DMS114 treated with DMSO at 0.1 percent for 48 hours (cell line): ENCODE measurements around the gene SLC15A2.

Source experiments
- DNase-seq: peaks from one replicate; lab custom pipeline; 2025; ENCODE audit not compliant: unreplicated experiment; lab: John Stamatoyannopoulos, UW

Gene SLC15A2

DNA sequence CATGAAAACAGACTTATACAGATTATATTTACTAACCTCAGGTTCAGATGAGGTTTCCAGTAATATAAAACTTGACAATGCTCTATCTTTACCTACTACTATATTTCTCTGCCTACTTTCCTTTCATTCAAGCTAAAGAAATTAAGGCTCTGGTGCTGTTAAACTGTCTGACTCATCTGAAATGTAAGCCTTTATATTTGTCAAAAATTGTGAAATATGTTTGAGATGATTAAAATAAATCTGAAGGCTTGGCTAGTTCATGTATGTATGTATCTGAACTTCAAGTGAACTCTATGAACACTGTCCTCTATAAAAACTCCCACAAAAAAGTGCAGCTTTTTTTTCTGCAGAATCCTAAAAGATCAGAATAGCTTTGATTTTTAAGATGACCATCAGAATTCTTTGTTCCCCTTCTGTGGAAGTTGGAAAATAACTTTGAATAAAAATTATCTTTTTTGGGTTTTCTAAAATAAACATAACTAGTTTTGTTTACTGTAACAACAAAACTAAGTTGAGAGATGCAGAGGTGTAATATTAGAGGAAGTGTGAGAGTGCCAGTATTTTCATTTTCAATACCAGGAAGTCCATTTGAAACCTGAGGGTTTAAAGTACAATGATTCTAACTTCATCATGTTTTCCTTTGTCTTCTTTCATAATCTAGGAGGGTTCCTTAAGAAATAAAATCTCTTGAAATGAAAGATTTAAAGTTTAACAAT, 85.7 kb downstream of the SLC15A2 start:
- no peak for DNase-seq

DNA sequence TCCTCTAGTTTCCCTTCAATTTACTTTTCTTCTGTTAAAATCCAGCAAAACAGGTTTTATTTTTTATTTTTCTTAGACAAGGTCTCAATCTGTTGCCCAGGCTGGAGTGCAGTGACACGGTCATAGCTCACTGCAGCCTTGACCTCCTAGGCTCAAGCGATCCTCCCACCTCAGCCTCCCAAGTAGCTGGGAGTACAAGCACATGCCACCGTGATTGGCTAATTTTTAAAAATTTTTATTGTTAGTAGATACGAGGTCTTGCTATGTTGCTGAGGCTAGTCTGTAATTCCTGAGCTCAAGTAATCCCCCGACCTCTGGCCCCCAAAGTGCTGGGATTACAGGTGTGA, 86.2 kb downstream of the SLC15A2 start:
- no peak for DNase-seq

DNA sequence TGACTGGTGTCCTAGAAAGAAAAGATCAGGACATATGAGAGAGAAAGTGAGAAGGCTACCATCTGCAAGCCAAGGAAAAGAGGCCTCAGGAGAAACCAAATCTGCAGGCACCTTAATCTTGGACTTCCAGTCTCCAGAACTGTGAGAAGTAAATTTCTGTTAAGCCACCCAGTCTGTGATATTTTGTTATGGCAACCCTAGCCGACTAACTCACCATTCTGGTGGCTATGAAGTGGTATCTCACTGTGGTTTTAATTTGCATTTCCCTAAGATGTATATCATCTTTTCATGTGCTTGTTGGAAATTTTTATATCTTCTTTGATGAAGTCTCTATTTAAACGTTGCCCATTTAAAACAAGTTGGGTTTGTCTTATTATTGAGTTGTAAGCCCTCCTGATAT, 87.3 kb downstream of the SLC15A2 start:
- no peak for DNase-seq

DNA sequence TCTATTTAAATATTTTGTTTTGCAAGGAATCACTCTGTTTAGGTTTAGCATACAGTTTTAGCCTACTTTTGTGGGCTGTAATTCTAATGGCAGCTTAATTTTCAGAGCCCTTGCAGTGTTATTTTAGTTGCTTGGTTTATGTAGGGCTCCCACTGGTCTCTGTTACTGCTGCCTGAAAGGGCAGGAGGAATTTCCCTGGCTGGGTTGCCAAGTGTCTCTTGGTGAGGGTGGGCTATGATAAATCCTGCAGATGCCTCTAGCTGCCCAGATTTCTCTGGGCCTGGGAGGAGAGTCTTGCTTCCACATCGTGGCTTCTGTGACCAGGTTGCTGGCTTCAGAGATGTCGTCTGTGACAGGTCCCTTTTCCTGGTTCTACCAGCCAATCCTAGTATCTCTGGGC, 91.6 kb downstream of the SLC15A2 start:
- DNase-seq = no peak

DNA sequence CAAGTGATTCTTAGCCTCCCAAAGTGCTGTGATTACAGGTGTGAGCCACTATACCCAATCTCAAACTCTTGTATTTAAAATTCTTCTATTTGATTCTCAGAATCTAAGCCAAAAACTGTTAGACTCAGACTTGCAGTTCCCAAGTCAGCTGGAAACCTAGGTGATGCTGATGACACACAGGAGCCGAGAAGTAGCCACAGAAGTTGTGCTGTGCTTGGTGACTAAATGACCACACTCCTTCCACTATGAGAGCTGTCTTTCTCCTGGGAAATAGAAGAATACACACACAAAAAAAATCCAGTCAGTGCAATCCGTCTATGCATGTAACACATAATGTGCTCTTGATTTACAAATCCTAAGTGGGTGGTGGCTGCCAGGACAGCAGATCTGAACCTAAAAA, 93.9 kb downstream of the SLC15A2 start:
- DNase-seq = no peak

DNA sequence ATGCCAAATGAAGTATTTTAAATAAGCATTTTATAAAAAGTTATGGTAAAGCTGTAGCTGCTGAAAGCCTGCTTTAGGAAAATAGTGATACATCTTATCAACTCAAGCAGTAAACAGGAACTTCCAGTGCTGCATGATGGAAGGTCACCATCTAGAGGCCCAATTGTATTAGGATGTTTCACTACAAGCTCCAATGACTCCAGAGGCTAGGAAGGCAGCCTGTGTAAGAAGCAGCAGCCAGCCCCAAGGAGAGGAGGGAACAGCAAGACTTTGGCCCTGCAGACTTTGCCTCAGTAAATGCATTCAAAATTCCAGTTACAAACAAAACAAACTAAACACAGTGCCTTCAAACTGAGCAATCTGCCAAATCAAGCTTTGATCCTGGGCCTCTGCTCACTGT, 95.7 kb downstream of the SLC15A2 start:
- no peak for DNase-seq

DNA sequence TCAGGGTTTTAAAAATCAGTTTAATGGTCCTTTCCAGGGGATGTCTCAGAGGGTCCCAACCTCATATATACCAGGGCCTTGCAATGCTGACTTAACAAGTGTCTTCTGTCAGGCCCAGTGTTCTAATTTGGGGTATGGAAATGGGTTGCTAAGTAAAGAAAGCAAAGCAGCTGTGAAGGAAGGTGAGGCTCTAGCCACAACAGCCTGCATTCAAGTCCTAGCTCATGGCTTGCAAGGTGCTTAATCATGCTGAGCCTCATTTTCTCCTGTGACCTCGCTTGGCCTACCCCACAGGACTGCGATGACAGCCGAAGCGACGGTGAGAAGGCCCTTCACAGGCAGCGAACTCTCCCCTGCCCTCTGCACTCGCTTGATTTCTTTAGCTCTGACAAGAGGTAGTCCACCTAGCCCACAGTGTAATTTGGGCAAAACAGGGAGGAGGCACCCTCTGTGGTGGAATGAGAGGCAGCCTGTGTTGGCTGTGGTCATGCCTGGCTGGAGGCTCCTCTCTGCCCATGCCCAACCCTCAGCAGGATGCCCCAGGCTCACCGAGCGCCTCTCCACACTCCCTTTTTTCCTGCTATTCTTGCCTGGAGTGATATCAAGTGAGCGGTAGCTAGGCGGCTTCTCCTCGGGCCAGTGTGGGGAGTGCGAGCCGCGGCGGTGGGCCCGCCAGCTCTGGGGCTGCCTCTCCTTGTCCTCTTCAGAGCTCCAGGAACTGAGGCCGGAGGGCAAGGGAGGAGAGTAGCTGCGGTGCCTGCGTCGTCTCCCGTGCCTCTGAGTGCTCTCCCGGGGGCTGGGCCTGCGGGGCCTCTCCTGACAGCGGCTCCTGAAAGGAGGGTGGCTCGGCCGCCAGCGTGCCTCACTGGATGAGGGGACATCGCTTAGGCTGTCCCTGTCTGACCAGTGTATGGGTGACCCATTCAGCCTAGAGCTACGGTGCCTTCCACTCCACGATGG, 98.7 kb downstream of the SLC15A2 start:
- DNase-seq = no peak
